Measurements from ENCODE around the gene PRKCG.

- TF ChIP-seq, protein P1, sequence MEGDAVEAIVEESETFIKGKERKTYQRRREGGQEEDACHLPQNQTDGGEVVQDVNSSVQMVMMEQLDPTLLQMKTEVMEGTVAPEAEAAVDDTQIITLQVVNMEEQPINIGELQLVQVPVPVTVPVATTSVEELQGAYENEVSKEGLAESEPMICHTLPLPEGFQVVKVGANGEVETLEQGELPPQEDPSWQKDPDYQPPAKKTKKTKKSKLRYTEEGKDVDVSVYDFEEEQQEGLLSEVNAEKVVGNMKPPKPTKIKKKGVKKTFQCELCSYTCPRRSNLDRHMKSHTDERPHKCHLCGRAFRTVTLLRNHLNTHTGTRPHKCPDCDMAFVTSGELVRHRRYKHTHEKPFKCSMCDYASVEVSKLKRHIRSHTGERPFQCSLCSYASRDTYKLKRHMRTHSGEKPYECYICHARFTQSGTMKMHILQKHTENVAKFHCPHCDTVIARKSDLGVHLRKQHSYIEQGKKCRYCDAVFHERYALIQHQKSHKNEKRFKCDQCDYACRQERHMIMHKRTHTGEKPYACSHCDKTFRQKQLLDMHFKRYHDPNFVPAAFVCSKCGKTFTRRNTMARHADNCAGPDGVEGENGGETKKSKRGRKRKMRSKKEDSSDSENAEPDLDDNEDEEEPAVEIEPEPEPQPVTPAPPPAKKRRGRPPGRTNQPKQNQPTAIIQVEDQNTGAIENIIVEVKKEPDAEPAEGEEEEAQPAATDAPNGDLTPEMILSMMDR (IDR thresholded peaks at IDR 0.05 in 4 of 5, conservative IDR thresholded peaks at IDR 0.05 in 1 of 5) = no peak
- TF ChIP-seq POLR2A (IDR thresholded peaks at IDR 0.05) = no peak
Observed at GRCh38 chr19:53892981-53893325, 11.0 kb downstream of the PRKCG start.
